Skeletal muscle cell (primary cell): ENCODE measurements around the gene ADO.

Experiments used
- DNase-seq: peaks from one replicate; pipeline ENCODE4 v3.0.0-alpha.2; 2010; ENCODE audit warnings: low read depth
- H3K4me3 ChIP-seq: 2 replicates; pipeline ENCODE4 v1.5.1; 2011; ENCODE audit warnings: low read depth, mild to moderate bottlenecking, control low read depth, low read length, moderate library complexity

ADO gene

GRCh38 chr10:62790019-62790555 is 14.4 kb upstream of the ADO start:
- H3K4me3 ChIP-seq: no peak overlapping the region
- DNase-seq: no peak

- no peak overlapping the region for H3K4me3 ChIP-seq
- DNase-seq: no peak
Observed at GRCh38 chr10:62790571-62790970, 13.9 kb upstream of the ADO start.

- no peak overlapping the region for H3K4me3 ChIP-seq
- no peak for DNase-seq
Observed at GRCh38 chr10:62792261-62792660, 12.3 kb upstream of the ADO start.

- no peak for DNase-seq
- no peak overlapping the region for H3K4me3 ChIP-seq
Observed at GRCh38 chr10:62794306-62794705, 10.2 kb upstream of the ADO start.

GRCh38 chr10:62795100-62795499 is 9.4 kb upstream of the ADO start:
- no peak overlapping the region for H3K4me3 ChIP-seq
- DNase-seq: no peak

- H3K4me3 ChIP-seq: no peak overlapping the region
- DNase-seq: no peak
Observed at GRCh38 chr10:62795762-62796161, 8.8 kb upstream of the ADO start.

- H3K4me3 ChIP-seq: no peak overlapping the region
- DNase-seq: no peak
Observed at GRCh38 chr10:62796896-62797295, 7.6 kb upstream of the ADO start.

- no peak overlapping the region for H3K4me3 ChIP-seq
Observed at GRCh38 chr10:62801871-62802270, 2.6 kb upstream of the ADO start.

GRCh38 chr10:62803724-62804355 is 680 bp upstream of the ADO start:
- no peak for DNase-seq
- peak overlapping the region; percentile 82 for H3K4me3 ChIP-seq

More at GRCh38 chr10:62801871-62802270, 2.6 kb upstream of the ADO start:
- DNase-seq: no peak

GRCh38 chr10:62805231-62806099 is 945 bp downstream of the ADO start:
- peak overlapping the region; percentile 82 for H3K4me3 ChIP-seq
- no peak for DNase-seq

- no peak for DNase-seq
- peak overlapping the region; percentile 82 for H3K4me3 ChIP-seq
Observed at GRCh38 chr10:62806251-62806650, 1.7 kb downstream of the ADO start.

- no peak overlapping the region for H3K4me3 ChIP-seq
- DNase-seq: no peak
Observed at GRCh38 chr10:62810156-62810902, 5.8 kb downstream of the ADO start.

- no peak for DNase-seq
- H3K4me3 ChIP-seq: no peak overlapping the region
Observed at GRCh38 chr10:62811159-62811875, 6.8 kb downstream of the ADO start.

GRCh38 chr10:62812672-62813439 is 8.3 kb downstream of the ADO start:
- H3K4me3 ChIP-seq: no peak overlapping the region
- DNase-seq: no peak

- DNase-seq: no peak
- H3K4me3 ChIP-seq: no peak overlapping the region
Observed at GRCh38 chr10:62813453-62813852, 8.9 kb downstream of the ADO start.

GRCh38 chr10:62813981-62814380 is 9.5 kb downstream of the ADO start:
- H3K4me3 ChIP-seq: no peak overlapping the region
- no peak for DNase-seq

GRCh38 chr10:62814756-62815380 is 10.3 kb downstream of the ADO start:
- H3K4me3 ChIP-seq: peak overlapping the region; percentile 64
- no peak for DNase-seq

GRCh38 chr10:62815381-62816075 is 11.0 kb downstream of the ADO start:
- no peak for DNase-seq
- peak overlapping the region; percentile 64 for H3K4me3 ChIP-seq
